BJ (cell line): ENCODE measurements around the gene SCRN2. TPM values are rescaled to one million over a fixed set of nuclear protein-coding genes. Genes with fewer than 3 reads are reported as not detected.

Source experiments
- CTCF ChIA-PET: fragments of 350-600 bp; formaldehyde crosslinking; extraction: SDS; loops from one replicate; lab custom pipeline; 2021; ENCODE audit warnings: antibody characterized with exemption, inconsistent platforms; lab: Yijun Ruan, JAX
- POLR2A ChIA-PET: fragments of 300-600 bp; sonication (Branson Sonifier 250); formaldehyde crosslinking; extraction: SDS; loops from one replicate; lab custom pipeline; 2021; ENCODE audit warnings: antibody characterized with exemption; lab: Charles Lee
- DNase-seq: peaks from one replicate; pipeline ENCODE4 v3.0.0-alpha.2; 2011; ENCODE audit warnings: low read depth
- H3K27me3 ChIP-seq: 2 replicates; pipeline ENCODE4 v1.6.0; 2011; ENCODE audit warnings: low read length; ENCODE audit not compliant: control insufficient read depth, insufficient read depth
- H3K36me3 ChIP-seq: 2 replicates; pipeline ENCODE4 v1.5.1; 2011; ENCODE audit warnings: low read length; ENCODE audit not compliant: control insufficient read depth, insufficient read depth
- H3K4me3 ChIP-seq: 2 replicates; pipeline ENCODE4 v1.5.1; 2011; ENCODE audit warnings: low read depth, mild to moderate bottlenecking, control low read depth, low read length
- polyA plus RNA-seq: library from polyadenylated mRNA; depleted of rRNA; stranded (reverse); fragments of >200 nt; gene quantifications from 2 replicates; pipeline ENCODE4 v1.2.3, GENCODE V29; 2011
- TF ChIP-seq, protein P1 (sequence below): IDR thresholded peaks from 2 replicates; pipeline ENCODE4 v1.5.1; 2011; ENCODE audit warnings: low read depth, mild to moderate bottlenecking, control low read depth, inconsistent platforms, low read length, moderate library complexity; ENCODE audit not compliant: insufficient read depth

The SCRN2 gene
- polyA plus RNA-seq, 1 experiment, result 41.1 TPM

DNA sequence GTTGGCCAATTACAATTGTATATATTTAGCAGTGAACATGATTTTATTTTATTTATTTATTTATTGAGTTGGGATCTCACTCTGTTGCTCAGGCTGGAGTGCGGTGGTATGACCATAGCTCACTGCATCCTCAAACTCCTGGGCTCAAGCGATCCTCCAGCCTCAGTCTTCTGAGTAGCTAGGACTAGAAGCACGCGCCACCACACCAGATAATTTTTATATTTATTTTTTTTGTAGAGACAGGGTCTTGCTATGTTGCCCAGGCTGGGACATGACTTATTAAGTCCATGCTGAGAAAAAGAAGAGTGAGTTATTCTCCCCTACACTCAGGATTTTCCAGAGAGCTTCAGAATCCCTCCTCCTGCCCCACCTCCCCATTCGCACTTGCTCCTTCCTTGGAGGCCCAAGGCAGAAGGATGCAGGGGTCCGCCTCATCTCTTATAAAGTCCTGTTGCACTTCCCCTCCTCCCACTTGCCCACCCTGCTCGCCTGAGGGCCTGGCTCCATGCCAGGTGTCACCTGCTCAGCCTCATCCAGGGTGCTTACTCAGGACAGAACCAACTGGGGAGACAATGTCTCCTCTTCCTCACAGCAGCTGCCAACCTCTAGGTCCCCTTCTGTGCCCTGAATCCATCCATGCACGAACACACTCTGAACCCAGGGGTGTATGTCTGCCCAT lies 38.8 kb upstream of the SCRN2 start:
- no peaks in the 10 kb centered on the region for H3K27me3 ChIP-seq
- TF ChIP-seq, protein P1, sequence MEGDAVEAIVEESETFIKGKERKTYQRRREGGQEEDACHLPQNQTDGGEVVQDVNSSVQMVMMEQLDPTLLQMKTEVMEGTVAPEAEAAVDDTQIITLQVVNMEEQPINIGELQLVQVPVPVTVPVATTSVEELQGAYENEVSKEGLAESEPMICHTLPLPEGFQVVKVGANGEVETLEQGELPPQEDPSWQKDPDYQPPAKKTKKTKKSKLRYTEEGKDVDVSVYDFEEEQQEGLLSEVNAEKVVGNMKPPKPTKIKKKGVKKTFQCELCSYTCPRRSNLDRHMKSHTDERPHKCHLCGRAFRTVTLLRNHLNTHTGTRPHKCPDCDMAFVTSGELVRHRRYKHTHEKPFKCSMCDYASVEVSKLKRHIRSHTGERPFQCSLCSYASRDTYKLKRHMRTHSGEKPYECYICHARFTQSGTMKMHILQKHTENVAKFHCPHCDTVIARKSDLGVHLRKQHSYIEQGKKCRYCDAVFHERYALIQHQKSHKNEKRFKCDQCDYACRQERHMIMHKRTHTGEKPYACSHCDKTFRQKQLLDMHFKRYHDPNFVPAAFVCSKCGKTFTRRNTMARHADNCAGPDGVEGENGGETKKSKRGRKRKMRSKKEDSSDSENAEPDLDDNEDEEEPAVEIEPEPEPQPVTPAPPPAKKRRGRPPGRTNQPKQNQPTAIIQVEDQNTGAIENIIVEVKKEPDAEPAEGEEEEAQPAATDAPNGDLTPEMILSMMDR, result no peak
- DNase-seq, result no peak
- CTCF ChIA-PET, result interaction anchor here (0.6 to 17.5 kb wide), 4 partner anchors 9 to 725 kb away, joined by 3 to 875 read pairs (median 3); partner anchors contain the start of genes SCRN2 and SP6
- H3K4me3 ChIP-seq, result no peak overlapping the region
- no peaks in the 10 kb centered on the region for H3K36me3 ChIP-seq
- POLR2A ChIA-PET, result no interaction called here

DNA sequence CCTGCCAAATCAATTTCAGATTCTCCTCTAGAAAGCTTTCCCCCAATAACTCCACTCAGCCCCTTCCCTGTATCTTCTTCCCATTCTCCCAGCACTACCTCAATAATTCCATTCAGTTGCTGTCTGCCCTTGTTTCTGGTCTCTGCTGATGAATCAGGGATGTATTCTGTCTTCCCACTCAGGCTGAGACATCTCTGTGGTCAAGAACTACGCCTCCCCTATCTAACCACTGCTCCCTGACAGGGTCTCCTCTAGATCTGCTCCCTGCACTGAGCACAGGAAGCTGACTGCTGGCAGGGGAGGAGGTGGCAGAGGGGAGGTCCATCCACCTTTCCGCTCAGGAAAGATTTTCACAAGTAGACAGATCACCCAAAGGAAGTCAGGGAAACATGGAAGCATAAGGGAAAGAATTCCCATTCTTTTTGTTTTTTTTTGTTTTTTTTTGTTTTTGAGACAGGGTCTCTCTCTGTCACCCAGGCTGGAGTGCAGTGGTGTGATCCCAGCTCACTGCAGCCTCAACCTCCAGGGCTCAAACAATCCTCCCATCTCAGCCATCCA lies 38.0 kb upstream of the SCRN2 start:
- POLR2A ChIA-PET, result interaction anchor here (0.6 kb wide), 1 partner anchor 55 kb away, joined by 5 read pairs; no protein-coding TSS in a partner anchor
- TF ChIP-seq, protein P1, result no peak

DNA sequence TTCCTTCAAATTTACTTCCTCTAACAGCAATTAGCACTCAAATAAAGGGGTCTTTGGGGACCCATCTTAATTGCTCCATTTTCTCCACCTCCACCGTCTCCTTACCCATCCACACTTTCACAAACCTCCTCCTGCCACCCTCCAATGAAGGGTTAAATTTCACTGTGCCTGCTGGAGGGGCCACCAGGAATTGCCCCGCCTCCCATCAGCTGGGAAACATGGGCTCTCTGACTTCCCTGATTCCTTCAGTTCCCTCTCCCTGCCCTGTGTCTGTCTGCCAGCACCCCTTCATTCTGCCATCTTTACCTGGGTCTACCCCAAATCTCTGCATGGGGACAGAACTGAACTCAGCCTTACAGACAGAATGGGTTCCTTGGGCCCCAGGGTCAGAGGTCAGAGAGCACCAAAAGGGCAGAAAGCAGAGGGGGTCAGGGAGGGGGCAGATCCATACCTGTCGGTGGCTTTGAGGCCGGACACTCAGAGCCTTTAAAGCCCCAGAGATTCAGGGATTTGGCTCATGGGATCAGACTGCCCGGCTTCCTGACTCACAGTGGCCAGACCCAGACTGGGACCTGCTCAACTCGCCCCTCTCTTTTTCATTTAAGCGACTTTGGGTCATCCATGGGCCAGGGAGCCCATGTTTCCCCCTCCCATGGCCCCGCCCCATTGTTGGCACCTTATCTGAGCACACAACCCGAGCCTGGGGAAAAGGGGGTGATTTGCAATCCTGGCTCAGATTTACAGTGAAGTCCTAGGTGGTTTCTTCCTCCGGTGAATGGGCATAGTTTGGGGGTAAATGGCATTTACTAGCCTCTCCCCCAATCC lies 37.3 kb upstream of the SCRN2 start:
- Histone ChIP-seq H3K4me3 (no peak overlapping the region), H3K36me3 (no peaks in the 10 kb centered on the region), H3K27me3 (peaks cover 1% of the 10 kb centered on the region; the same call in 1 of the 2 replicates)
- TF ChIP-seq, protein P1, result no peak
- POLR2A ChIA-PET, result no interaction called here
- DNase-seq, result no peak
- CTCF ChIA-PET, result interaction anchor here (0.6 to 17.5 kb wide), 2 partner anchors 8 to 35 kb away, joined by 3 to 875 read pairs; partner anchors contain the start of genes SCRN2 and SP6

More for the DNA sequence above, 38.0 kb upstream of the SCRN2 start:
- no peak for DNase-seq
- Histone ChIP-seq H3K4me3 (no peak overlapping the region), H3K36me3 (no peaks in the 10 kb centered on the region), H3K27me3 (no peaks in the 10 kb centered on the region)
- CTCF ChIA-PET, result interaction anchor here (0.6 to 17.5 kb wide), 4 partner anchors 9 to 35 kb away, joined by 3 to 875 read pairs (median 3); partner anchors contain the start of genes SCRN2 and SP6

DNA sequence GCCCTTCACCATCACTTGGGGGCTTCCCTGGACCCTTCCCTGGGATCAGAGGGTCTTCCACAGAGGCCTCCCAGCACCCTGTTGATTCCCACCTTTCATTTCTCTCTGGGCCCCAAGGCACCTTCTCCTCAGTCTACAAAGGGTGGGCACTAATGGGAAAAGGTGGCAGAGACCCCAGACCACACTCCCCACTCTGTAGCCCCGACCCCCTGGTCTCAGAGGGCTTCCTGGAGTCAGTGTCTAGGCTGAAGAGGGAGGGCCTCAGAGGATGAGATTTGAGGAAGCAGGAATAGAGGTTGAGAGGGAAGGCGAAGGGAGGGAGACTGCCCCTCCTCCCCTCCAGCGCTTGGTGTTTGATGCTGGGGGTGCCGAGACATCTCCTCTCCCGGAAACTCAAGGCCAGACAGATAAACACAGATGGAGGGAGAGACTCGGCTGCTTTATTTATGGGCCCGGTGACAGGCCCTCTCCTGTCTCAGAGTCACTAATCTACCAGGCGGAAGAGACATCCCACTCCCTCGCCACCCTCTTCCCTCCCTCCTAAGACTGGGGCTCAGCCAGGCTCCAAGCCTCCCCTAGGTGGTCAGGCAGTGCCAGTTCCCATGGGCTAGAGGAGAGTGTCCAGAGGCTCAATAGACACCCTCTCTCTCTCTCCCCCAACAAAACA lies 36.4 kb upstream of the SCRN2 start:
- DNase-seq, result no peak
- TF ChIP-seq, protein P1, result no peak
- H3K4me3 ChIP-seq, result no peak overlapping the region
- ChIA-PET CTCF (no interaction called here), POLR2A (no interaction called here)
- H3K27me3 ChIP-seq, result peaks cover 5% of the 10 kb centered on the region; the same call in 1 of the 2 replicates
- H3K36me3 ChIP-seq, result no peaks in the 10 kb centered on the region
